HG03066 (cell line): ENCODE measurements around the gene LCN6.
"Not testable (repeated sequence)": the region's sequence is repeated elsewhere in the genome, so short reads cannot be mapped to it uniquely, and the experiment has no call there.

ENCODE experiments used
- ATAC-seq: cut with Tn5 transposase; IDR thresholded peaks from one replicate; pipeline ENCODE4 v1.9.1; 2021; ENCODE audit warnings: low read depth; ENCODE audit not compliant: unreplicated experiment

Gene LCN6

GRCh38 chr9:136760834-136761544, 12.7 kb upstream of the LCN6 start:
- not testable (repeated sequence) for ATAC-seq

- ATAC-seq = no peak
Observed at GRCh38 chr9:136760424-136760823, 12.1 kb upstream of the LCN6 start.

DNA sequence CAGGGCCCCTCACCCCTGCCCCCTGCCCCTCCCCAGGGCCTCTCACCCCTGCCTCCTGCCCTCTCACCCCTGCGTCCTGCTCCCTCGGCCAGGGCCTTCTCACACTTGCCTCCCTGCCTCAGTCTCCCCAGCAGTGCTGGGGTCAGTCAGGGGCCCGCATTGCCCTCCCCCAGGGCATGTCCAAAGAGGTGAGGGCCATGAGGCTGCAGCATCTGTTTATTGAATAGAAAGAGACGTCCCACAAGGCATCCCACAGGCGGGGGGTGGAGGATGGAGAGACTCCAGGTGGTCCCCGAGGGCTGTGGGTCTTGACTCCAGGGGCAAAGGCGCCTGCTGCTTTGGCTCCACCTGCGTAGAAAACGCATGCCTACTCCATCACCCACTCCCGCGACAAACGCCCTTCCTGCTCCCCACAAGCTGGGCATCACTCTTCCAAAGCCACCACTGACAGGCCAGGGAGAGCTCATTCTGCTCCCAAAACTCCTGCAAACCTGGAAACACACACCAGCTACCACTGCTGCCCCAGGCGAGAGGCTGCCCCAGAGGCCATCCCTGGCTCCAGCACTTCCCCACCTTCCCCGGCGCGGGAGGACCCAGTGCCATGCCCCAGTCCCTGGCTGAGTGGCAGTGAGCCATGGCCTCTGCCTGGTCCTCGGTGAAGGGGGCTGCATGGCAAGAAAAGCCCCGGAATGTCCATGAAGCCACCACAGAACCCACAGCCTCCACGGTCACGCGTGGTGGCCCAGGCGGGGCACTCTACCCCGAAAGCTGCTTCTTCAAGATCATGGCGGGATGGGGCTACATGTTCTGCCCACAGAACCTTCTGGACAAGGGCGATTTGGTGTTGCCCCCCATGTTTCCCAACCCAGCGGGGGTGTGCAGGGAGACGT, 11.4 kb upstream of the LCN6 start:
- ATAC-seq = no peak

DNA sequence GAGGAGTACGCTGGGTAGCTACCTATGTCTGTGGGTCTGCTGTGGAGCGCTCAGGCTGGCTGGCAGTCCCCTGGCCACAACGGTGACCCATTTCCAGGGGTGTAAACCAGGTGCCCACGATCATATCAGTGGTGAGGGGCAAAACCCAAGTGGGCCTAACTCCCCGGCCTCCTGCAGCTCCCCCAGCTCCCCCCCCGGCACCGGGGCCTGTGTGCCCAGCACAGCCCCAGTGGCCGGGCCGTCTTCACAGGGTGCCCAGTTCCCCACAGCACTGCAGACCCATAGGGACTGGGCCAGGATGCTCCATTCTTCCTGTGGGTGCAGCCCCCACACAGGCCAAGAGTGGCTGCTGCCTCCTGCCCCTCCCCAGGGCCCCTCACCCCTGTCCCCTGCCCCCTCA, 10.7 kb upstream of the LCN6 start:
- ATAC-seq = no peak

GRCh38 chr9:136757751-136758140, 9.4 kb upstream of the LCN6 start:
- ATAC-seq = no peak

GRCh38 chr9:136757328-136757727, 9.0 kb upstream of the LCN6 start:
- no peak for ATAC-seq

DNA sequence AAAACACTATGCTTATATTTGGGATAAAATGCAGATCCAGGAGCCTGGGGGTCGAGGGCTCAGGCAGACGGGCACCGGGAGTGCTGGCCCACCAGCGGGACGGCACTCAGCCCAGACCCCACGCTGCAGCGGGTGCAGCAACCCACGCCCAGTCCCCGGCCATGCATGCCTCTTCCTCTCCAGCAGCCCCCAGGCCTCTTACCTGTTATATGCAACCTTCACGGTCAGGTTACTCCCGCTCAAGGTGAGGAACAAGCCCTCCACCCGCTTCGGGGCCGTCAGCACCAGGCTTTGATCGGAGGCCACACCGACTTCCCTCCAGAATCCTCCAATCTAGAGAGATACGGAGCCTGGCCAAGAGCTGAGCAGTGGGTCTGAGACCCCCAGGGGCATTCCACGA, 8.5 kb upstream of the LCN6 start:
- ATAC-seq = no peak

DNA sequence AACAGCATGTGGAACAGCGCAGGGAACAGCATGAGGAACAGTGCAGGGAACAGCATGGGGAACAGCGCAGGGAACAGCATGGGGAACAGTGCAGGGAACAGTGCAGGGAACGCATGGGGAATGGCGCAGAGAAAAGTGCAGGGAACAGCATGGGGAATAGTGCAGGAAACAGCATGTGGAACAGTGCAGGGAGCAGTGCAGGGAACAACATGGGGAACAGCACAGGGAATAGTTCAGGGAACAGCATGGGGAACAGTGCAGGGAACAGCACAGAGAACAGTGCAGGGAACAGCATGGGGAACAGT, 7.8 kb upstream of the LCN6 start:
- ATAC-seq = no peak

DNA sequence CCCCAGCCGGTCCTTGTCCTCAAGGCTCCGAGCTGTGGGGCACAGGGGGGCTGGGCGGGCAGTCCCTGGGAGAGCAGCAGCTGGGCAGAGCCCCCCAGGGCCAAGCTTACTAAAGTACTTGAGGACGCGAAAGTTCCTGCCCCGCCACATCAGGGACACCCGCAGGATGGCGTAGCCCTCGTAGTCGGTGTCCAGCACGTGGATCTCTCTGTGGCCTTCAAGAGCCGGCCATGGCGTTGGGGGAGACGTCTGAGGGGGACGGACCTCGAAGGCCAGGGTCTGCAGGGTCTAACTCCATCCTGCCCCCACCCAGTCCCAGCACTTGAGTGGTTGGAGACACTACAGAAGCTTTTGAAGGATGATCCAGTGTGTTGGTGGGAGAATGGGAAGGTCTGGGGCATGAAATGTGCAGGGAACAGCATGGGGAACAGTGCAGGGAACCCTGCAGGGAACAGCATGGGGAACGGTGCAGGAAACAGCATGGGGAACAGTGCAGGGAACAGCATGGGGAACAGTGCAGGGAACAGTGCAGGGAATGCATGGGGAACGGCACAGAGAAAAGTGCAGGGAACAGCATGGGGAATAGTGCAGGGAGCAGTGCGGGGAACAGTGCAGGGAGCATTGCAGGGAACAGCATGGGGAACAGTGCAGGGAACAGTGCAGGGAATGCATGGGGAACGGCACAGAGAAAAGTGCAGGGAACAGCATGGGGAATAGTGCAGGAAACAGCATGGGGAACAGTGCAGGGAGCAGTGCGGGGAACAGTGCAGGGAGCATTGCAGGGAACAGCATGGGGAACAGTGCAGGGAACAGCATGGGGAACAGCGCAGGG, 7.2 kb upstream of the LCN6 start:
- ATAC-seq = not testable (repeated sequence)

GRCh38 chr9:136754626-136755301, 6.4 kb upstream of the LCN6 start:
- no peak for ATAC-seq

DNA sequence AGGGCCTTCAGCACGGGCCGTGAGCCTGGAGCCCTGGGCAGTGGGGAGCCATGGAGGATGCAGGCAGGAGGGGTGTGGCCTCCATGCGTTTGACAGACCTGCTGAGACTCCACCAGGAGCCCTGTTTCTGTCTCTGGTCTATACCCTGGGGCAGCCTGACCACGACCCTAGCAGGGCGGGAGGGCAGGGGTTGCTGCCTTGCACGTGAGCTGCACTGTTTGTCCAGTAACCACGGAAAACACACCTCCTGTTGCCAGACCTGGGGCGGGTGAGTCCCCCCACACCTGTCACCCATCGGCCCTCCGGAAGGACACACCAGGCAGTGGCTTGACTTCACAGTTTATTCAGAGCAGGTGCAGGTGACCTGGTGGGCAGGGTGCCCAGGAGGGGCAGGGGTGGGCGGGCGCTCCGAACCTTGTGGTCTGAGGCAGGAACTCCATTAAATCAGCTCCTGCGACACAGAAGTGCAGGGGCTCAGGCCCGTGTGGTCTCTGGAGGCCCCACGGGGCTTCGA, 5.8 kb upstream of the LCN6 start:
- no peak for ATAC-seq

- ATAC-seq = no peak
Observed at GRCh38 chr9:136753371-136754058, 5.2 kb upstream of the LCN6 start.

- no peak for ATAC-seq
Observed at GRCh38 chr9:136751814-136752213, 3.5 kb upstream of the LCN6 start.

DNA sequence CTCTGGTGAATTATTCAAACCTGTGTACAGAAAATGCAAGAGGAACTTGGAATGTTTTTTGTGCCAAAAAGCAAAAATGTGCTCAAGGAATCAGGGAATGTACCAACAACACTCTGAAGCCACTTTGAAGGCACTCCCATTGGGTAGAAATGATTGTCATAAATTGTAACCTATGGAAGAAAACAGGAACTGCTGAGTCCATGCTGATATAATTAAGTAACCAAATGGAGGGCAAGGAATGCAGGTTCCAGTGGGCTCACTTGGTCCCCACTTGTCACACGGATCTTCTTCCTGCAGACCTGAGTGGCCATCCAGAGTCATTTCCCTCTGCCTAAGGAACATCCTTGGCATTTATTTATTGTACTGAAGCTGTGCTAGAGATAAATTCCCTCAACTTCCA, 2.9 kb upstream of the LCN6 start:
- no peak for ATAC-seq

GRCh38 chr9:136750526-136750925, 2.2 kb upstream of the LCN6 start:
- no peak for ATAC-seq

GRCh38 chr9:136748666-136749611, 614 bp upstream of the LCN6 start:
- no peak for ATAC-seq

DNA sequence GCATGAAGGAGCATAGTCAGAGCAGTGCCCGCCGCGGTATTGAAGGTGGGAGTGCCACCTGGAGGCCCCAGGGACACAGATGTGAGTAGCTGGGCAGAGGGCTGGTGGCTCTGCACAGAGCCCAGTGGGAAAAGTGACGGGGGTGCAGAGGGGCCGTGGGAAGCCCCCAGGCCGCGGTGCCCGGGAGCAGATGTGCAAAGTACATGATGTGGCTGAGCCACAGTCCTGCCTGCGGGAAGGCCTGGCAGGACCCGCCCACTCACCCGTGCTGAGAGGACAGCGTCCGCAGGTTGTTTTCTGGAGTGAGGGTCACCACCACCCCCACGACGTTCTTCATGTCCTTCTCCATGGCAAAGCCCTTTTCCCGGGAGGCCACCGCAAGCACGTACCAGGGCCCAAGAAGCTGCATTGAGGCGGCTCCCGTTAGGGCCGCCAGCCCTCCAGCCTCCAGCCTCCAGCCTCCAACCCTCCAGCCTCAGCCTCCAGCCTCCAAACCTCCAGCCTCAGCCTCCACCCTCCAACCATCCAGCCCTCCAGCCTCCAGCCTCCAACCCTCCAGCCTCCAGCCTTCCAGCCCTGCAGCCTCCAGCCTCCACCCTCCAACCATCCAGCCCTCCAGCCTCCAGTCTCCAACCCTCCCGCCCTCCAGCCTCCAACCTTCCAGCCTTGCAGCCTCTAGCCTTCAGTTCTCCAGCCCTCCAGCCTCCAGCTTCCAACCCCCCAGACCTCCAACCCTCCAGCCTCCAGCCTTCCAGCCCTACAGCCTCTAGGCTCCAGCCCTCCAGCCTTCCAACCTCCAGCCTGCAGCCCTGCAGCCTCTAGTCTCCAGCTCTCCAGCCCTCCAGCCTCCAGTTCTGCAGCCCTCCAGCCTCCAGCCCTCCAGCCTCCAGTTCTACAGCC, 914 bp downstream of the LCN6 start:
- ATAC-seq = no peak

DNA sequence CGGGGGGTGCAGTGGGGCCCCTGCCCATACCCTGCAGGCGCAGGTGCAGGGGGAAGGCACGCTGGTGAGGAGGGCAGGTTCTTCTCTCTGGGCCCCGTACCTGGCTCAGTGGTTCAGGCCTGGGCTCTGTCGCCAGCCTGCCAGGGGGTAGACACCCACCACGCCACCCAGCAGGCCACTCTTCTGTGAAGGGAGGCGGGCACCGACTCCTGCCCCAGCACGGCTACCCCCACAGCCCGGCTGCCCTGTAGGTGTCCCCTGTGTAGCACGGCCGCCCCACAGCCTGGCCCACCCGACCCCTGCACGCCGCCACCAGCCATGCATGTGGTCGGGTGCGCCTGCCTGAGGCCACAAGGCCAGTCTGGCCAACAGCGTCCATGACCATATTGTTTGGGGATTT, 1.7 kb downstream of the LCN6 start:
- no peak for ATAC-seq
